ENCODE measurements around the gene LEP.

- TF ChIP-seq, protein P1, sequence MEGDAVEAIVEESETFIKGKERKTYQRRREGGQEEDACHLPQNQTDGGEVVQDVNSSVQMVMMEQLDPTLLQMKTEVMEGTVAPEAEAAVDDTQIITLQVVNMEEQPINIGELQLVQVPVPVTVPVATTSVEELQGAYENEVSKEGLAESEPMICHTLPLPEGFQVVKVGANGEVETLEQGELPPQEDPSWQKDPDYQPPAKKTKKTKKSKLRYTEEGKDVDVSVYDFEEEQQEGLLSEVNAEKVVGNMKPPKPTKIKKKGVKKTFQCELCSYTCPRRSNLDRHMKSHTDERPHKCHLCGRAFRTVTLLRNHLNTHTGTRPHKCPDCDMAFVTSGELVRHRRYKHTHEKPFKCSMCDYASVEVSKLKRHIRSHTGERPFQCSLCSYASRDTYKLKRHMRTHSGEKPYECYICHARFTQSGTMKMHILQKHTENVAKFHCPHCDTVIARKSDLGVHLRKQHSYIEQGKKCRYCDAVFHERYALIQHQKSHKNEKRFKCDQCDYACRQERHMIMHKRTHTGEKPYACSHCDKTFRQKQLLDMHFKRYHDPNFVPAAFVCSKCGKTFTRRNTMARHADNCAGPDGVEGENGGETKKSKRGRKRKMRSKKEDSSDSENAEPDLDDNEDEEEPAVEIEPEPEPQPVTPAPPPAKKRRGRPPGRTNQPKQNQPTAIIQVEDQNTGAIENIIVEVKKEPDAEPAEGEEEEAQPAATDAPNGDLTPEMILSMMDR (IDR thresholded peaks at IDR 0.05) = no peak
- no peak for TF ChIP-seq POLR2A (IDR thresholded peaks at IDR 0.05)
- TF ChIP-seq POLR2AphosphoS5 (IDR thresholded peaks at IDR 0.05) = no peak
Measured at GRCh38 chr7:128214463-128214862, 26.6 kb upstream of the LEP start.
